MM.1S (cell line): Measurements from ENCODE around the gene CSRP2.

Experiments used
- CTCF ChIP-seq: fragments of 300-600 bp; sonication (generic); IDR thresholded peaks from 2 replicates; pipeline ENCODE4 v1.5.1; 2016; ENCODE audit warnings: antibody characterized with exemption, low read length, mixed read lengths
- EZH2 ChIP-seq: fragments of 300-600 bp; sonication (generic); optimal IDR thresholded peaks from 2 replicates; pipeline ENCODE3; 2017; ENCODE audit warnings: low read depth, mild to moderate bottlenecking, antibody characterized with exemption, low read length, mixed read lengths
- EZH2phosphoT487 ChIP-seq: fragments of 300-600 bp; sonication (generic); IDR thresholded peaks from 2 replicates; pipeline ENCODE4 v1.6.1; 2018; ENCODE audit warnings: antibody characterized with exemption, low read length

GRCh38 chr12:76811976-76812375 is 66.8 kb downstream of the CSRP2 start:
- TF ChIP-seq EZH2 (no peak), CTCF (no peak), EZH2phosphoT487 (no peak)
